Retina (tissue), 1 donor: ENCODE measurements around the gene CAMTA1.
"Not testable (repeated sequence)": the region's sequence is repeated elsewhere in the genome, so short reads cannot be mapped to it uniquely, and the experiment has no call there.

Source experiments
- DNase-seq: peaks from one replicate; pipeline ENCODE4 v3.0.0-alpha.2; 2016

The CAMTA1 gene

DNA sequence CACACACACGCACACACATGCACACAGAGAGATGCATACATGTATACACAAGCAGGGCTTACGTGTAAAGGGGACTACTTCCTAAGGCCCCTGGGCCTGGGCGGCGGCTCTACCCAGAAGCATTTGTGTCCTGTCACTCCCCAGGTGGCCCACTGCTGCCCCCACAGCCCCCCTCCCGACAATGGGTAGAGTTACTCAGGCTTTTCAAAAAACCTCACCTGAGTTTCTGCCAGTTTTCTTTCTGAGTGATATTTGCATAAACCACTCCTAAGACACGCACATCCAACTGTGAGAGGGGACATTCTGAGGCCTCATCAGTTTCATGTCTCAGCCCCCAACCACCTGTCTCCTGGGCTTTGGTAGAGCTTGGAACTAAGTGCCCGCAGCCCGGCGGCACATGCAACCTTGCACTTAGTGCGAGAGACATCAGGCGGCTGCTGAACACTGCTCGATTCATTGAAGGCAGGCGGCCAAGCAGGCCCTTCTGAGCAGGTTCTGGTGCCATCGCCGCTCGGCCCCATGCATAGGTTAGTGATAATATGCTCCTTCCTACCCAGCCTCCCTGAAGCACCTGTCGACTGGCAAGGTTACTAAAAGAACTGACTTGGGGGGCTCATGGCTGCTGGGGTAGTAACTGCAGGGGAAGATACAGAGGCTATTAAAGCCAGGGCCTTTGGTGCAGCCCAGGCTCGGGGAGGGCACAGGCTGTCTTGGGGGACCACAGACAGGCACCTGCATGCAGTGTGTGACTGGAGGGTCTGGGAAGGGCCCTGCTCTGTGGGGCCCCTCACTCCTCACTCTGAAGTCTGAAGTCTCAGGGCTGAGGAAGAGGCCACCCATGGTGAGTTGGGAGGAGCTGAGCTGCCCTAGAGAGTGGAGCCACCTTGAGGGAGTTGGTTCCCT is 621.6 kb downstream of the CAMTA1 start:
- no peak for DNase-seq

GRCh38 chr1:7407544-7407895 is 622.3 kb downstream of the CAMTA1 start:
- DNase-seq, result no peak

GRCh38 chr1:7407980-7408770 is 622.9 kb downstream of the CAMTA1 start:
- no peak for DNase-seq

- DNase-seq, result no peak
Observed at GRCh38 chr1:7408771-7409150, 623.5 kb downstream of the CAMTA1 start.

- DNase-seq, result no peak
Observed at GRCh38 chr1:7409278-7409677, 624.0 kb downstream of the CAMTA1 start.

DNA sequence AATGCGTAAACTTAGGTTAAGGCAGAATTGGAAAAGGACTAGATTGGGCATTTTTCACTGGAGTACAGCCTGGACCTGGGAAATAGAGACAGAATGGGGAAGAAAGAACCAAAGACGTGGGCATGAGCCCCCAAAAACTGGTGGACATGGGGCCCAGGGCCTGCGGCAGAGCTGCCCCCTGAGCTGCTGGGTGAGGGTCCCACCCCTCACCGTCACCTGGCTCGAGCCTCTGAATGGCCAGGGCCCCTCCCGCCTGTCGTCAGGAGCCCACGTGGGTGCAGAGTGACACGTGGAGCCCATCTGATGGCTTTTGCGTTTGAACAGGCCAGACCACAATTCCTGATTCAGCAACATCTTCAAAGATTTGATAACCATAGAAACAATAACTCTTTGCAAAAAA is 624.9 kb downstream of the CAMTA1 start:
- no peak for DNase-seq

DNA sequence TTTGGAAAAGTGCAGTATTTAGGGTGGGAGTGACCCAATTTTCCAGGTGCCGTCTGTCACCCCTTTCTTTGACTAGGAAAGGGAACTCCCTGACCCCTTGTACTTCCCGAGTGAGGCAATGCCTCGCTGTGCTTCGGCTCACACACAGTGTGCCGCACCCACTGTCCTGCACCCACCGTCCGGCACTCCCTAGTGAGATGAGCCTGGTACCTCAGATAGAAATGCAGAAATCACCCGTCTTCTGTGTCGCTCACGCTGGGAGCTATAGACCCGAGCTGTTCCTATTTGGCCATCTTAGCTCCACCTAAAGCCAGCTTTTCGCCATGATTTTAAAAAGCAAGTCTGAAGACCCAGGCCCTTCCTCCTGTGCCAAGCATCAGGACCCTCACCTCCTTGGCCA is 632.4 kb downstream of the CAMTA1 start:
- DNase-seq, result not testable (repeated sequence)

DNA sequence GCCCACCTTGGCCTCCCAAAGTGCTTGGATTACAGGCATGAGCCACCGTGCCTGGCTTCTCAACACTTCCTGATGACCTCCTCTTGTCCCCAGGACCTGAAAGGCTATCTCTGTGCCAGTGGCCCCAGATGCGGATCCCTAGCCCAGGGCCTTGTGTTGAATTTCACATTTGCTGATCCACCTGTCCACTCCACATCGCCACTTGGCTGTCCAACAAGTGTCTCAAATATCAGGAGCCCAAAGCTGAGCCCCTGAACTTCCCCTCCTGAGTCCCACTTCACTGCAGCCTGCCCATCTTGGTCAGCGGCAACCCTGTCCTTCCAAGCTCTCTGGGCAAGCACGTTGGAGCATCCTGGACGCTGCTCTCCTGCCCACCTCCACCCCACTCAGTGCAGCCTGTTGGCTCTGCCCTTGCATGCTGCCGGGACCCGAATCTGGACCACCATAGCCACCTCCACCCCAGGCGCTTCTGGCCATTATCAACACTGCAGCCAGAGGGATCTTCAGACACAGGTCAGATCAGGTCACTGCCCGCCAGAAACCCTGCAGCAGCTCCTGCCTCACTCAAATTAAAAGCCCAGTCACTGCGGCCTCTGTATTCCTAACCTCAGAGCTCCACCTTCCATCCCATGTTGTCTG is 633.3 kb downstream of the CAMTA1 start:
- no peak for DNase-seq

DNA sequence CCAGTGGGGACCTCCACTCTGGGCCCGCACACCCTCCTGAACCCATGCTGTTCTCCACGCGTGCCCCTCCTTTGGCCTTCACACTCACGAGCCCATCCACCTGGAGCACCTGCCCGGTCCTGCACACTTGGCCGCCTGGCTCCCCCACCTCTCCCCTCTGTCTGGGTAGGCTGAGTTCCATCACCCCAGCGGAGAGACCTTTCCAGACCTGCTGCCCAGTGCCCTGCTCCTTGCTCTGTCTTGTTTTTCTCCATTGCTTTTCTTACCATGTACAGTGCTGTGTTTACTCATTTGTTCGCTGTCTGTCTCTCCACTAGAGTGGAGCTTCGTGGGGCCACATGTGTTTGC is 634.8 kb downstream of the CAMTA1 start:
- DNase-seq, result no peak

DNA sequence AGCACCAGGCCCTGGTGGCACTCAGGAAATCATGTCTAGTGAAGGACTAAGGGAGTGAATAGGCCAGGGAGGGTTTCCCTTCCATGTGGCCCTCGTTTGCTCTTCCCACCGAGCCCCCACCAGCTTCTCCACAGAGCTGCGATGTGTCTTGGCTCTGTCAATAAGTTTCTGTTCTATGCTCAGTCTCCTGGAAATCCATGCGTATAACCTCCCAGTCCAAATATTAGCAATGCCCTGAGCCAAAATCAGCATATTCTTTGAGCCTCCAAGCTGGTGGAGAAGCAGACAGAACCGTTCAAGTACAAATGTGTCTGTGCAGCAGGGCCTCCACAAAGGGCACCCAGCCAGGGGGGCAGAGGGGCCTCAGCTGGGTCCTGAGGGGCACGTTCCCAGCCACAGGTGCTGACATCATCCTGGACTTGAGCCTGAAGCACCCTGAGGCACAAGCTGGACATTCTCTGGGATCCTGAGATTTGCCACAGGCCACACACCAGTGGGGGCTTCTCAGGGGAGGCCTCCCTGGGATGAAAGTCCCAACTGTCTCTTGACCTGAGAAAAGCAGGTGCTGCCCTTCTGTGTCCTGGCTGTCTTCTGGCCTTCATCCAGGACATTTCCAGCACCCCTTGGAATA is 635.3 kb downstream of the CAMTA1 start:
- DNase-seq, result no peak

- no peak for DNase-seq
Observed at GRCh38 chr1:7421471-7422075, 636.3 kb downstream of the CAMTA1 start.

GRCh38 chr1:7422081-7422480 is 636.8 kb downstream of the CAMTA1 start:
- no peak for DNase-seq

DNA sequence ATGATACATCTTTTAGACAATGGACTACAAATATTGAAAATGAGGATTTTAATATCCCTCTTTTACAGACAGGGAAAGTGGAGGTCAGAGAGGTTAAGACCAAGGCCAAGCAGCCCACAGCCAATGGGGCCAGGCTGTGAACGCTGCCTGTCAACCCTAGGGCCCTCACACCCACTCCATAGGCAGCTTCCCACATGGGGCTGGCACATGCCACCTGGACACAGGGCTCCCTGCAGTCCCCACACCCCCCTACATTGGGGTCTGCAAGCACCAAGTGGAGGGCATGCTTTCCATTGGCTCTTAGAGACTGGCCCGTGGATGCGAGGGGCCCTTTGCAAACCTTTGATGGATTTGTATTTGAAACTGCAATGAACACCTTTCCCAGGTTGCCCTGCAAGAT is 637.3 kb downstream of the CAMTA1 start:
- no peak for DNase-seq

- no peak for DNase-seq
Observed at GRCh38 chr1:7422966-7423365, 637.7 kb downstream of the CAMTA1 start.

DNA sequence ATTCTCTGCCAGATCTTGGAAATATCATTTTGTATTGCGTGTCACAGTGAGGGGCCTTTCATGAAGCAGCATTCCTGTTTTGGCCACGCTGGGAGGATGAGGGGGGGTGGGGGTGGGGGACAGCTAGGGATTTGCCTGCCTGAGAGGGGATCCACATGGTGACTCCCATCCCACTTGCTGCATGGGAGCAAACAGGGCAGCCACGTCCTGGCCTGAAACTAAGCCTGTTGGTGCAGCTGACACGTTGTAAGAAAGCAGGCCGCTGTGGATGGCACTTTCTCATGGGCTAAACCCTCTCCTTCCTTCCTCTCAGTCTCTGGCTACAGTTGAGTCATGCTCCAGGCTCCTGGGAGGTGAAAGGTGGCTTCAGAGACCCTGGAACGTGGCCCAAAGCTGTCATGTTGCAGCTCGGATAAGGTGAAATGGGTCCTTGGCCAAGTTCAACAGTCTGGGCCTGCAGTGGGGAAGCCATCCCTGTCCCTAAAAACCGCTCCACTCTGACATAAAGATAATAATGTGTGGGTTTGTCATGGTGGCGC is 639.2 kb downstream of the CAMTA1 start:
- no peak for DNase-seq

DNA sequence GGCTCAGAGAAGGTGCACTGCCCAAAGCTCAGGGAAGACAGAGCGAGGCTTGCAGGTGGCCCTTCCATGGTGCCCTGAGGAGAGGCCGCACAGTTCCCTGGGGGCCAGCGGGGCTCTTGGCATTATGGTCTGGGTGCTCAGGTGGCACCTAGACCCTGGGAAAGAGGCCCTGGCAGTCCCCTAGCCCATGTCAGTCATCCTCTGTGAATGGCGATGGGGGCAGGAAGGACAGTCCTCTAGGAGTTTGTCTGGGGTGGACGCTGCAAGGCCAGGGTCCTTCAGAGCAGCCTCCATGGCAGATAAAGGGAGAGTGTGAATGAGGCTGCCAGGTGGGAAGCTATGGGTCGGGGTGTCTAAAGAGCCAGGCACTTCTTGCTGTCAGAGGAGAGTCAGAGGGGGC is 640.0 kb downstream of the CAMTA1 start:
- no peak for DNase-seq

GRCh38 chr1:7425771-7426170 is 640.5 kb downstream of the CAMTA1 start:
- DNase-seq, result no peak

DNA sequence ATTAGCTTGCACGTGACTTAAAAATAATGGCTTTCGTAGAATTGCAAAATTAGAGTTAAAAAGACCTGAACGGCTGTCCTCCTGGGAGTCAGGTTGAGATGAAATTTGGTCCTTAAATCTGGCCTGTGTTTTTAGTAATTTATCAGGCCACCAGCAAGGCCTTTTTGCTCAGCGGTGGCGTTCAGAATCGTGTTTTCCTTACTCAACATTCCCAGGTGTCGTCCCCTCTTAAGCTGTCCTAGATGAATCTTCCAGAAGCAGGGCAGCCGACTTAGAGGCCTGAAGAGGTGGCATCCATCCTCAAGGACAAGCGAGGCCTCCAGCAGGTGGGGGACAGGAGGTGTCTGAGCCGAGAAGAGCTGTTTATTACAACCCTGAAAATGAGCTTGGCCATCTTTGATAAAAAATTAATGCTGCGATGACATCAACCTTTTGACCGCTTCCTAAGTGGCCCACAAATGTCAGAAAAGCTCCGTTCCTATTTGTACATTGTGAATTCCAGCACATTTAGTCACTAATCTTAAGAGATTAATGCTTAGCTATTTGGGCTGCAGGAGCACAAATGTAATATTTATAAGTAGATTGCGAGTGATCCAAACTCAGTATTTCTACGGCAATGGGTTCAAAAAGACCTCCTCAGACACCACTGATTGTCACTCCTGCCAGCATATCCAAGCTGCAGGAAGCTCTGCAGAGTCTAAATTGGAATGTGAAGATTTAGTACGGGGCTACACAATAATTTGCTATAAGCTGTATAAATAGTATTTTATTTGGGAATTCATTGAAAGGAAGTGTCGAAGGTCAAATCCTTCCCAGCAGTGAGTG is 641.7 kb downstream of the CAMTA1 start:
- no peak for DNase-seq

DNA sequence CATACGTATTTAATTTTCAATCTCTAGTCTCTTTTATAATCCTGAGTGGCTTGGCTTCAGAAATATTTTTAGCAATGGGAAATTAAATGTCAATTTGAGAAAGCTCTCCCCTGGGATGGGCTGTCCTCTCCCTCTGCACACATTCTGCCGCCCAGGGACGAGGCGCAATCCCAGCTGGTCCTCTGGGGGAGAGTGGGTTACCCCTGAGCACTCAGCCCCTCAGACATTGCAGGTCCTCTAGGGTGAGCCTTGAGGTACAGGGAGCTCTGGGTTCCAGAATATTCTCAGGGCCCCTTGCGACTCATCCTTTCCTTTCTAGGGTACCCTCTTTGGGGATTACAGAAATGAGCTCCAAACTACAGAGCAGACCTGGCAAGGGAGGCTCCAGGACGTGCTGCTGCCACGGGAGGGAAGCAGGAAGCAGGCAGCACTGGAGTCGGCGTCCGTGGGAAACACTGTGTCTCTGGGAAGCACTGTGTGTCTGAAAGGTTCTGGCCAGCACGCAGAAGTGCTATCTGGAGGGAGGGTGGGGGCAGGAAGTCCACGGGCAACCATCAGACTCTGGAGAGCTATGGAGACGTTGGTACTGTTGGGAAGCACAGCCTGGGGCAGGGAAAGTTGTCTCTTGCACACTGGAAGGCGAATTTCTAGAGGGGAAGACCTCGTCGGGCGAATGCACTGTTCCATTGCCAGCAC is 642.5 kb downstream of the CAMTA1 start:
- DNase-seq, result no peak

- DNase-seq, result no peak
Observed at GRCh38 chr1:7429290-7429689, 644.0 kb downstream of the CAMTA1 start.

DNA sequence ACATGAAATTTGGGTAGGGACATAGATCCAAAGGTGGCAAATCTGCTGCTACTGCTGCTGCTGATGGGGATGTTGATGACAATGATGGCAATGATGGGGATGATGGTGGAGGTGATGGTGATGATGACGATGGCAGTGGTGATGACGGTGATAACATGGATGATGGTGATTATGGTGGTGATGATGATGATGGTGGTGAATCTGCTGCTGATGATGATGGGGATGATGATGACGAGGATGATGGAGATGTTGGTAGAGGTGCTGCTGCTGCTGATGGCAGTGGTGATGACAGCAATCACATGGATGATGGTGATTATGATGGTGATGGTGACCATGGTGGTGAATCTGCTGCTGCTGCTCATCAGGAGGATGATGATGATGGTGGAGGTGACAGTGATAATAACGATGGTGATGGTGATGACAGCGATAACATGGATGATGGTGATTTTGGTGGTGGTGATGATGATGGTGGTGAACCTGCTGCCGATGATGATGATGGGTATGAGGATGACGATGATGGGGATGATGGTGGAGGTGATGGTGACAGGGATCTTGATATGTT is 644.9 kb downstream of the CAMTA1 start:
- DNase-seq, result no peak
